Activated T-helper 2 cell treated with anti-CD3 and anti-CD28 coated beads, Interferon-gamma antibody, Interleukin-2, Interleukin-4, amounts not matched to agents 10 μg/mL and 5 μg/mL and 100 μg/mL, durations not matched to agents 14 hours and 24 hours and 36 hours (primary cell): Measurements from ENCODE around the gene TPO. TPM values are rescaled to one million over a fixed set of nuclear protein-coding genes. Genes with fewer than 3 reads are reported as not detected.
"Not testable (repeated sequence)": the region's sequence is repeated elsewhere in the genome, so short reads cannot be mapped to it uniquely, and the experiment has no call there.

Source experiments
- DNase-seq: peaks from one replicate; pipeline ENCODE4 v3.0.0; 2021; ENCODE audit warnings: low spot score
- H3K27ac Mint-ChIP-seq: one replicate; pipeline ENCODE4 v1.8.0; 2021; ENCODE audit warnings: mixed read lengths
- H3K27me3 Mint-ChIP-seq: one replicate; pipeline ENCODE4 v1.8.0; 2021; ENCODE audit warnings: low read depth, mixed read lengths
- H3K36me3 Mint-ChIP-seq: one replicate; pipeline ENCODE4 v1.8.0; 2021; ENCODE audit warnings: low read depth, mixed read lengths
- H3K4me1 Mint-ChIP-seq: one replicate; pipeline ENCODE4 v1.8.0; 2021; ENCODE audit warnings: low read depth, mixed read lengths
- H3K4me3 Mint-ChIP-seq: one replicate; pipeline ENCODE4 v1.8.0; 2021; ENCODE audit warnings: low read depth, mild to moderate bottlenecking, moderate library complexity, mixed read lengths
- H3K9me3 Mint-ChIP-seq: one replicate; pipeline ENCODE4 v1.8.0; 2021; ENCODE audit warnings: mixed read lengths
- intact Hi-C: fragments of 100-400 bp; cut with micrococcal nuclease; formaldehyde crosslinking; loops from one replicate; pipeline ENCODE4 v1.15.1; 2023
- total RNA-seq: library from RNA; stranded (reverse); gene quantifications from 2 replicates; pipeline ENCODE4 v1.2.3, GENCODE V29; 2022

TPO gene
- total RNA-seq, 1 donor from 2014 or later = not detected

DNA sequence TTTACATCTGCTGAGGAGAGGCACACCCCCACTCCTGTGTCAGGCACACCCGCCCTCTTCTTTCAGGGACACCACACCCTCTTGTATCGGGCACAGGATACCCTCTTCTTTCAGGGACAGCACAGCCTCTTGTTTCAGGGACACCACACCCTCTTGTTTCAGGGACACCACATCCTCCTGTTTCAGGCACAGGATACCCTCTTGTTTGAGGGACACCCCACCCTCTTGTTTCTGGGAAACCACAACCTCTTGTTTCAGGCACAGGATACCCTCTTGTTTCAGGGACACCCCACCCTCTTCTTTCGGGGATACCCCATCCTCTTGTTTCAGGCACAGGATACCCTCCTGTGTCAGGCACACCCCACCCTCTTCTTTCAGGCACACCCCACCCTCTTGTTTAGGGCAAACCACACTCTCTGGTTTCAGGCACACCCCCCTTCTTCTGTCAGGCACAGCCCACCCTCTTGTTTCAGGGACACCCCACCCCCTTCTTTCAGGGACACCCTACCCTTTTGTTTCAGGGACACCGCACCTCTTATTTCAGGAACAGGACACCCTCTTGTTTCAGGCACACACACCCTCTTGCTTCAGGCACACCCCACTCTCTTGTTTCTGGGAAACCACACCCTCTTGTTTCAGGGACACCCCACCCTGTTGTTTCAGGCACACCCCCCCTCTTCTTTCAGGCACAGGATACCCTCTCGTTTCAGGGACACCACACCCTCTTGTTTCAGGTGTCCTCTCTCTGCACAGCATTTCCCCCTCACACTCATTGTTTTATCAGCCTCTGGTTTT is 96.2 kb downstream of the TPO start:
- Mint-ChIP-seq H3K4me3 (peak overlapping the region; percentile 35), H3K36me3 (peaks cover 5% of the 10 kb centered on the region), H3K27me3 (no peaks in the 10 kb centered on the region), H3K4me1 (peaks cover 22% of the 10 kb centered on the region), H3K27ac (peak overlapping the region; percentile 35), H3K9me3 (peaks cover 8% of the 10 kb centered on the region)
- peak; percentile 62 for DNase-seq
- intact Hi-C loops = no loop called here

DNA sequence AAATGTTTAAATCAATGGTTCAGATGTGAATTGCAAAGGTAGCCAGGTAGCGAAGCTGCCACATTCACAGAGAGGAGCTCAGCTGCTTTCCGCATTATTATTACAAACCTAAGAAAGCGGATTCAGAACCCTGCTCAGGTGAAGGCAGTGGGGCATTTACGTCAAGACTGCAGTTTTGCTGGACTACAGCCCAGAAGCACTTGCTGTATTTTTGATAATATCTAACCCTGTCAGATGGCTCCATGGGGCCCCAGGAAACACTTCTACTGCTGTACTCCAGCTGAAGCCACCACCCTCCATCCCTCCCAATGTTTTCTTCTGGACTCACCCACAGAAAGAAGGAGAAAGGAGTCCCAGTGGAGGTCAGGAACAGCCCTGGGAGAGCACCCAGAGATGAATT is 96.9 kb downstream of the TPO start:
- Mint-ChIP-seq H3K36me3 (peaks cover 5% of the 10 kb centered on the region), H3K27me3 (no peaks in the 10 kb centered on the region), H3K27ac (no peak overlapping the region), H3K9me3 (peaks cover 8% of the 10 kb centered on the region), H3K4me1 (peaks cover 22% of the 10 kb centered on the region), H3K4me3 (no peak overlapping the region)
- intact Hi-C loops = no loop called here
- no peak for DNase-seq

DNA sequence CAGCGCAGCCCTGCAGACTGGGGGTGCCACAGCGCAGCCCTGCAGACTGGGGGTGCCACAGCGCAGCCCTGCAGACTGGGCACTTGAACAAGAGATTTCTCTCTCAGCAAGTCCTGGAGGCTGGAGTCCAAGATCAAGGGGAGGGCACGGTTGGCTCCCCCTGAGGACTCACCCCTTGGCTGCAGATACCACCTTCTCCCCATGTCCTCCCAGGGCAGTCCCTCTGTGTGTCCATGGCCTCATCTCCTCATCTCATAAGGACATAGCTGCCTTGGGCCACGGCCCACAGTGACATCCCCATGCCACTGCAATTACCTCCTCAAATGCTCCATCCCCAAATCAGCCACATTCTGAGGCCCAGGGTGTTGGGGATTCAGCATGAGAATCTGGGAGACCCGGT is 98.2 kb downstream of the TPO start:
- peaks cover 22% of the 10 kb centered on the region for H3K4me1 Mint-ChIP-seq
- no peaks in the 10 kb centered on the region for H3K27me3 Mint-ChIP-seq
- no peak overlapping the region for H3K27ac Mint-ChIP-seq
- intact Hi-C loops = no loop called here
- H3K36me3 Mint-ChIP-seq = peaks cover 5% of the 10 kb centered on the region
- DNase-seq = no peak
- no peak overlapping the region for H3K4me3 Mint-ChIP-seq
- peaks cover 8% of the 10 kb centered on the region for H3K9me3 Mint-ChIP-seq

DNA sequence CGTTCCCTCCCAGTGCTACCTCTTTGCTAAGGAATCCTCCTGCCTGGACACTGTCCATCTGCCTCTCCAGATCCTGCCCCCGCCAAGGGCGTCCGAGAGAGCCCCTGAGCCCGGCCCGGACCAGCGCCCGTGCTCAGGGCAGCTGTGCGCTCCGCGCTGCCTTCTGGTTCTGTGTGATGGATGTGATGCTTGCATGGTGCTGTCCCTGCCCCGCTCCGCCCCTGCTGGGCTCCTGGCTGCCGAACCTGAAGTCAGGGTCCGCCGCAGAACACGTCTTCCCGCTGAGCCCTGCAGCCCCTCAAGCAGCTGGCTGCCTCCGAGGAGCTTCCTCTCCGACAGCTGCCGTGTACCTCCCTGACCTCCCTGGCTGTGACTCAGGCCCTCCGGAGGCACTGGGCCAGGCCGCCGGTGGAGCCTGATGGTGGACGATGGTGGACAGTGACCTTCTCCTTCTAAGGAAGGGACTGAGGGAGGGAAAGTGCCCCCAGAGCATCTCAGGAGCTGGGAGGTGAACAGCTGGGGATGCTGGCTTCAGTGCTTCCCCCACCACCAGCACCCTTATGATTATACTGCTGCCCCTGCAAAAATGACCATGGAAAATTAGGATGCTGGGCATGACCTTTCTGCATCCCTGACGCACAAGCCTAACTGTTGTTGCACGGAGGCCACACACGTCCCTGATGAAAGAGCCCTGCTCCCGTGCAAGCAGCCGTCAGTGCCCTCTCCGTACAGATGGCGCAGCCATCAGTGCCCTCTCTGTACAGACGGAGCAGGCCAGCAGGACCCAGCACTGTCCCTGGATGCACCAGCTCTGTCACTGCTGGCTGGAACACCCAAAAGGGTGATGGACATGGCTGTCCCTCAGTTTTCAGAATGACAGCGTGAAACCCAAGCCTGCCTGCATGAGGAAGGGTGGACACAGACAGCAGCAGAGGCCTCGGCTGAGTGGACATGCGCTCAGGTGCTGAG is 99.3 kb downstream of the TPO start:
- no peak for DNase-seq
- no peaks in the 10 kb centered on the region for H3K27me3 Mint-ChIP-seq
- peaks cover 8% of the 10 kb centered on the region for H3K9me3 Mint-ChIP-seq
- no peak overlapping the region for H3K27ac Mint-ChIP-seq
- H3K4me3 Mint-ChIP-seq = no peak overlapping the region
- peaks cover 5% of the 10 kb centered on the region for H3K36me3 Mint-ChIP-seq
- intact Hi-C loops = no loop called here
- H3K4me1 Mint-ChIP-seq = peaks cover 22% of the 10 kb centered on the region

DNA sequence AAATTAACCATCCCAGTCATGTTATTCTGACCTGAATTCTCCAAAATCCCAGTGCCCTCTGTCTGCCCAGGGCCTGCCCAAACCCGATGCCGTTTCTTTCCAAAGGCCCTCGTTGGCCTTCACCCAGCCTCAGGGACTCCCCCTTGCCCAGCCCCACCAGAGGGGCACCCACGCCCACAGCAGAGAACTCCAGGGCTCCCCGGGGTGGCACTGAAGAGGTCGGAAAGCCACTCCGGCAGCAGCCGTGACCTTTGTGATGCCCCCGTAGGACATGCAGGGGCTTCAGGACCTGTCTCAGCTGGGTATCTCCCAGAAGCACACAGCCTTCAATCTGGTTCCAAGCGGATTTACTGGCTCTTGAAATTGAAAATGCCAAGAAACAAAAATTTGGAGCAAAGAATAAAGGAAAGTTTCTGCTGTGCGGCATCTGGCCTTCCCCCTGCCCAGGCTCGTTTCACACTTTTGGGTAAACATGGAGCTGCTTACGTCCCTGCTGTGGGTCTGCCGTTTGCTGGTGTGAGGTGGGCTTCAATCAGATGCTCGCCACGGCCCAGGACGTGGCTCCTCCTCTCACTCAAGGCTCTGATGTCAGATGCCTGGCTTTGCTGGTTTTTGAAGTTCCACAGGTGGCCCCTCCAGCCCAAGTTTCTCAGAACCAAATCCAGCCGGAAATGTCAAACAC is 101.3 kb downstream of the TPO start:
- no peaks in the 10 kb centered on the region for H3K9me3 Mint-ChIP-seq
- no peak overlapping the region for H3K4me3 Mint-ChIP-seq
- no peaks in the 10 kb centered on the region for H3K36me3 Mint-ChIP-seq
- DNase-seq = no peak
- intact Hi-C loops = no loop called here
- no peaks in the 10 kb centered on the region for H3K27me3 Mint-ChIP-seq
- no peak overlapping the region for H3K27ac Mint-ChIP-seq
- peaks cover 30% of the 10 kb centered on the region for H3K4me1 Mint-ChIP-seq

DNA sequence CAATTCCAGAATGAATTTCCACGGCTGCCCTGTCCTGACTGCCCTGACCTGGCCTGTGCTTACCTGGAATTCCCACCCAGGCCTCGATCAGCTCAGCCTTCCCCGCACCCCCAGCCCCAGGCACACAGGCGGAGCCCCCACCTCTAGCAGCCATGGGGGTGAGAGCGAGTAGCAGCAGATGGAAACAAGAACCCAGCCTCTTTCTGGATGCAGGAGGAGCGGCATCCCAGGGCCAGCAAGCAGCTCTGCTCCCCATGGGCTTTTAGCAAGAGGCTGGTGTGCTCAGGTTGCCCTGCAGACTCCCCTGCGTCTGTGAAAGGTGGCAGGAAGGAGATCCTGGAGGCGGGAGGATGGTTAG is 101.8 kb downstream of the TPO start:
- peaks cover 24% of the 10 kb centered on the region for H3K4me1 Mint-ChIP-seq
- no peaks in the 10 kb centered on the region for H3K9me3 Mint-ChIP-seq
- intact Hi-C loops = no loop called here
- no peak overlapping the region for H3K4me3 Mint-ChIP-seq
- H3K27ac Mint-ChIP-seq = no peak overlapping the region
- DNase-seq = no peak
- H3K36me3 Mint-ChIP-seq = no peaks in the 10 kb centered on the region
- H3K27me3 Mint-ChIP-seq = no peaks in the 10 kb centered on the region

DNA sequence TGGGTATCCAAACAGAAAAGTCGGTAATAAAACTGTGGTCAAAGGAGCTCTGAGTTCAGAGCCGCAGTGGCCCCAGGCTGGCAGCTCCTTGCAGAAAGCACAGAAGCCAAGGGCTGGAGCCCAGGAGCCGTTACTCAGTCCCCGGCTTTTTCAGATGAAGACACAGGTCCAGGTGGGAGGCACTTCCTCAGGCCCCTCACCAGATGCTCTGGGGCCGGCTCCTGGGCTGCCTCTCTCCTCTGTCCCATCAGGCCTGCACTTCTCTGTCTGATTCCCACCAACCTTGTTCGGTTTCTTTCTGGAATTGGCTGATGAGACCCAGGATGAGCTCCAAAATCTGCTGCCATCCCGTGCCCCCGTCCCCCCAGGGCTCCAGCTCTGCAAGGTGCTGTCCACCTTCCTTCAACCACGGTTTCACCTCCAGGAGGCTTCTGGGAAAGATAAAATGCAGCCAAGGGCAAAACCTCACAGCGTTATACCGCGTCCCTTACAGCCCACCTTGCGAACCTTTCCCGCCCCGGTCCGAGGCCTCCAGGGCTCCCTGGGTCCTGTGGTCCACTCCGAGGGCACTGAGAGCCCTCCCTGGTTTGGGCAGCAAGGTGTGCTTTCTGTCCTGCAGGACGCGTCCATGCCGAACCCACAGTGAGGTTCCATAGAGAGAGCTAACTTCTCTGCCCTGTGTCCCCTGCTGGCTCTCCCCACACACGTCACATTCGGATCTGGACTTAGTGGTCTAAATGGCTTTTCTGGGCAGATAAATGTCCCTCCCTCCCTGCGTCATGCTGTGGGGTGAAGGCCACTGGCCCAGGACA is 102.9 kb downstream of the TPO start:
- intact Hi-C loops = no loop called here

DNA sequence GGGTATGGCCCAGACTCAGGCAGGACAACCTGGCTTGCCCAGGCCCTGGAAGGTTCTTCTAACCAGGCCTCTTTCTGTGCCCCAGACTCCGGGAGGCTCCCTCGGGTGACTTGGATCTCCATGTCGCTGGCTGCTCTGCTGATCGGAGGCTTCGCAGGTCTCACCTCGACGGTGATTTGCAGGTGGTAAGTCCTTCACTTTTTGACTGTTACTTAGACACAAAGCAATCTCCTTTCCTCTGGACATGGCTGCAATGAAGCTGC is 103.5 kb downstream of the TPO start:
- Mint-ChIP-seq H3K27ac (no peak overlapping the region), H3K9me3 (no peaks in the 10 kb centered on the region), H3K4me3 (no peak overlapping the region), H3K27me3 (no peaks in the 10 kb centered on the region), H3K36me3 (no peaks in the 10 kb centered on the region), H3K4me1 (peaks cover 16% of the 10 kb centered on the region)
- intact Hi-C loops = no loop called here
- DNase-seq = no peak

More for the DNA sequence above, 102.9 kb downstream of the TPO start:
- Mint-ChIP-seq H3K4me3 (no peak overlapping the region), H3K9me3 (no peaks in the 10 kb centered on the region), H3K4me1 (peaks cover 19% of the 10 kb centered on the region), H3K27me3 (no peaks in the 10 kb centered on the region), H3K27ac (no peak overlapping the region), H3K36me3 (no peaks in the 10 kb centered on the region)
- DNase-seq = no peak

DNA sequence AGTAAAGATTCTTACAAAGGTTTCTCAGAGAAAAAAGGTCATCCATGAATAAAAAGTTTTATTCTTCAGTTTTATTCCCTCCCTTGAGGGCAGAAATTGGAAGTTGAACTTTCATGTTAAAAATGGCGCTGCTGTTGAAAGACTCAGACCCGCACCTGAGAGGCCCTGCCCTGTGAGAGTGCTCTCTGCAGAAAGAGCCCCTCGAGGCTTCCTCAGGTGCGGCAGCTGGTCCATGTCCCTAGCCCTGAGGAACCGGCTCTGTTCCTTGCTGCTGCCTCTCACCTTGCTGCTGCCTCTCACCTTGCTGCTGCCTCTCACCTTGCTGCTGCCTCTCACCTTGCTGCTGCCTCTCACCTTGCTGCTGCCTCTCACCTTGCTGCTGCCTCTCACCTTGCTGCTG is 104.0 kb downstream of the TPO start:
- peaks cover 16% of the 10 kb centered on the region for H3K4me1 Mint-ChIP-seq
- DNase-seq, H3K36me3 Mint-ChIP-seq, H3K9me3 Mint-ChIP-seq, H3K27ac Mint-ChIP-seq, intact Hi-C loops, H3K4me3 Mint-ChIP-seq, H3K27me3 Mint-ChIP-seq: not testable (repeated sequence)

DNA sequence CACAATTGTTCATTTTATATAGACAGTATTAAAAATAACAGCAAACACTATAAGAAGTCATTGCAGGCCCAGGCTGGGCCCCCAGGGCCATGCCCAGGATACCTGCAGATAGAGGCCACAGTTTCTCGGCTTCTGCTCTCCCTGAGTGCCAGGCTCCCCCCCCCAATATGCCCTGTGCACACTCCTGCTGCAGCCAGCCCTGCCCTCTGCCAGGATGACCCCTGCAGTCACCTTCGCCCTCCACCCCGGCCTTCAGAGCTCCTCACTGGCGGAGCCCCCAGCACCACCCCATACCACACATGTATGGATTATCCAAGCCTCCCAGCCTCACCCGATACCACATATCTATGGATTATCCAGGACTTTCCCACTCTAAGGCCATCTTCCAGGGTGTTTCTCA is 104.5 kb downstream of the TPO start:
- no peak overlapping the region for H3K27ac Mint-ChIP-seq
- H3K4me3 Mint-ChIP-seq = no peak overlapping the region
- no peaks in the 10 kb centered on the region for H3K9me3 Mint-ChIP-seq
- H3K4me1 Mint-ChIP-seq = peaks cover 16% of the 10 kb centered on the region
- H3K27me3 Mint-ChIP-seq = no peaks in the 10 kb centered on the region
- intact Hi-C loops = no loop called here
- no peak for DNase-seq
- H3K36me3 Mint-ChIP-seq = no peaks in the 10 kb centered on the region

DNA sequence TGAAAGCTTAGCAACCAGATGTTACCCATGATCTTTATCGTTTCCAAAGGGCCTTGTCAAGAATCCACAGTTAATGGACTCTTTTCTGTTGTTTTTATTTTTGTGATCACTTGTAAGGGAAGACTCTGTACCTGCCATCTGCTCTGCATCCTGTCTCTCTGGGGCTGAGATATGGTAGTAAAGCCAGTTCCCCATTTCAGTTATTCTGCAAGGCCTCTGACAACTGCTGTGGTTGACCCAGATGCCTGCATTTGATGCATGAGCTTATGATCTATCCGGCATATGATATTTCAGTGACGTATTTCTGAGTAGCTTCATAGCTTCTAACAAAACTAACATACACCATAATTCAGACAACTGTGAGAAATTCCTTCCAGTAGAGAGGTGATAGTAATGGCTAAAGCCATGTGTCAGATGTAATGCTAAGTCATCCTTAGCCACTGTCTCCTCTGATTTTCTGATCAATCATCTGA is 105.1 kb downstream of the TPO start:
- peaks cover 16% of the 10 kb centered on the region for H3K4me1 Mint-ChIP-seq
- no peaks in the 10 kb centered on the region for H3K9me3 Mint-ChIP-seq
- intact Hi-C loops = no loop called here
- no peak overlapping the region for H3K4me3 Mint-ChIP-seq
- H3K27me3 Mint-ChIP-seq = no peaks in the 10 kb centered on the region
- peak overlapping the region; percentile 31 for H3K27ac Mint-ChIP-seq
- no peak for DNase-seq
- no peaks in the 10 kb centered on the region for H3K36me3 Mint-ChIP-seq

DNA sequence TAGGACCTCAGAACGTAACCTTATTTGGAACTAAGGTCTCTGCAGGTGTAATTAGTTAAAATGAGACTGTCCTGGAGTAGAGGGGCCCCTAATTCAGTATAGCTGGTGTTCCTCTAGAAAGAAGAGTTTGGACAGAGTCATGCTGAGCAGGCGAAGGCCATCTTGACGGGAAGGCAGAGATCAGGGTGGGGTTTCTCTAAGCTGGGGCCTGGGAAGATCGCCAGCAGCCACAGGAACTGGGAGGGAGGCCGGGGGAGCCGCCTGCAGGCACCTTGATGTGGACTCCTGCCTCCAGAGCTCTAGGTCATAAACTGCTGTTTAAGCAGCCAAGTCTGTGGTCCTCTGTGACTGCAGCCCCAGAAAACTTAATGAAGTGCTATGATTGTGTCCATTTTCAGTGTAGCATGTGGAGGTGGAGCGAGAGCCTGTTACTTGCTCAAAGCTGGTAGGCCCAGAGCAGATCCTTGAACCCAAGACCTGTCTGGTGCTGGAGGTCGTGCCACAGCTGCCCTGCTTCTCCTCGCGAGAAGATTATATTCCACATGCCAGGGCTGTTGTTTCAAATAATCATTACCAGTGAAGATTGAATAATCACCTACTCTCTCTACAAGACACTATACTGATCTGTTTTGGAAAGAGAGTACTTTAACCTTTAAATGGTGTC is 105.7 kb downstream of the TPO start:
- H3K36me3 Mint-ChIP-seq = no peaks in the 10 kb centered on the region
- H3K9me3 Mint-ChIP-seq = no peaks in the 10 kb centered on the region
- peaks cover 16% of the 10 kb centered on the region for H3K4me1 Mint-ChIP-seq
- no peak overlapping the region for H3K4me3 Mint-ChIP-seq
- H3K27ac Mint-ChIP-seq = peak overlapping the region; percentile 31
- no peak for DNase-seq
- intact Hi-C loops = no loop called here
- H3K27me3 Mint-ChIP-seq = no peaks in the 10 kb centered on the region
